Activated CD4-positive, alpha-beta T cell treated with anti-CD3 and anti-CD28 coated beads for 4 hours (primary cell): Measurements from ENCODE around the gene TMEM178A.
"Not testable (repeated sequence)": the region's sequence is repeated elsewhere in the genome, so short reads cannot be mapped to it uniquely, and the experiment has no call there.

Experiments used
- DNase-seq, 2 donors: peaks; one replicate each; pipeline ENCODE4 v3.0.0-alpha.2; 2020

TMEM178A gene

DNA sequence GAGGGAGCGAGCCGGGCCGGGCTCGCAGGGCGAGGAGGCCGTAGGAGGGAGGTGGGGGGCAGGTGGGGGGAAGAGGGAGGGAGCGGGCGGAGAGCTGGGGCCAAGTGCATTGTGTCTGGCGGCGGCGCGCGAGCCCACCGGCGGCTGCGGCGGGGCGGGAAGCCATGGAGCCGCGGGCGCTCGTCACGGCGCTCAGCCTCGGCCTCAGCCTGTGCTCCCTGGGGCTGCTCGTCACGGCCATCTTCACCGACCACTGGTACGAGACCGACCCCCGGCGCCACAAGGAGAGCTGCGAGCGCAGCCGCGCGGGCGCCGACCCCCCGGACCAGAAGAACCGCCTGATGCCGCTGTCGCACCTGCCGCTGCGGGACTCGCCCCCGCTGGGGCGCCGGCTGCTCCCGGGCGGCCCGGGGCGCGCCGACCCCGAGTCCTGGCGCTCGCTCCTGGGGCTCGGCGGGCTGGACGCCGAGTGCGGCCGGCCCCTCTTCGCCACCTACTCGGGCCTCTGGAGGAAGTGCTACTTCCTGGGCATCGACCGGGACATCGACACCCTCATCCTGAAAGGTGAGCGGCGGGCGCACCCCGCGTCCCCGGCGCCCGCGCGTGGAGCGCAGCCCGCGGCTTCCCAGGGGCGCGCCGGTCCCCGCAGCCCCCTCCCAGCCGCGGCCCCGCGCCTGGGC, at the start of gene TMEM178A:
Gene TMEM178A (plus strand): TSS at position 107 of the 680 bp plus-strand sequence. CDS start 58 bp downstream, at position 165.
- no peak for DNase-seq

DNA sequence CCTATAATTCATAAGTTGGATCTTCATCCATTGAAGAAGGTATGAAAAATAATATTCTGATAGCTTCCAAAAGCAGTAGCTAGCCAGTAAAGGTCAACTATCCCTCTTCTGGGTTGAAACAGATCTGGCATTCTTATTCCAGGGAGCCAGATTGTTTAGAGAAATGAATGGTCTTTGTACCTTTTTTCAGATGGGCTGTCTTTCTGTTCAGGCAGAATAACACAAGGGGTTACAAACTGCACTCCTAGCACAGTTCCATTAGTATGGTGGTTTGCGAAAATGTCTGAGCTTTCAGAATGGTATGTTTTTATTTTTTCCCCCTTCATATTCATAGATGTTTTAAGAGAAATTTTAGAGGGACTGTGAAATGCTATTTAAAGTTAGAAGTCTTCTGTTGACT, 47.5 kb upstream of the TMEM178A start:
- DNase-seq = no peak

DNA sequence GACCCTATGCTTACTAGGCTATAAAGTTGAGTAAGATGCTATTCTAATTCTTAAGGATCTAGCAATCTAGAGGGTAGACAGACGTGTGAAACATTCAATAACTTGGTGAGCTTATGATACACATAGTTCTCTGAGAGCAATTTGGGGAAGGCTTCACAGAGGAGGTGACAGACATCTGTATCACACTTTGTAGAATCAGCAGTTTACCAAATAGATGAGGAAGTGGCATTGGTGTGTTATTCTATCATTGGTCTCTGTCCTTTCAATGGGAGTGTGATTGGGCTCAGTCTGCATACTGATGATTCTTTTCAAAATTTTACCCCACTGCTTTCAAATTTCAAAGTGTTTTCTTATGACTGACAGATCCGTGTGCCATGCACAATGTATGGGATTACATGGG, 47.0 kb upstream of the TMEM178A start:
- no peak for DNase-seq

DNA sequence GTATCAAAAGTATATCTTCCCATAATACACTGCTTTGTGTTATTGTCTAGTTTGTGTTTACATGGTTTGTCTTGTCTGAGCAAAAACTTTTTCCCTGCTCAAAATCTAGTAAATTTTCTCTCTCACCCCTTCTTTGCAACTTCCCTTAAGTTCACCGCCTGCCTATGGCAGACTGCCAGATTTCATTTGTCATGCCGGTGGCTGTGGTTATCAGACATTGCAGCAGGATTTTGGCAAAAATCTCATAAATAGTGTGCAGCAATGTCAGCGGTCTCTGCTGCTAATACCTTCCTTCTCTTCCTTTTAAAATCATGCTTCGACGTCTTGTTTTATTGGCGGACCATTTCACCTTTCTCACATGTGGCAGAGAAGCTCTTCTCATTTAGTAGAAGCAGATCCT, 45.6 kb upstream of the TMEM178A start:
- no peak for DNase-seq

DNA sequence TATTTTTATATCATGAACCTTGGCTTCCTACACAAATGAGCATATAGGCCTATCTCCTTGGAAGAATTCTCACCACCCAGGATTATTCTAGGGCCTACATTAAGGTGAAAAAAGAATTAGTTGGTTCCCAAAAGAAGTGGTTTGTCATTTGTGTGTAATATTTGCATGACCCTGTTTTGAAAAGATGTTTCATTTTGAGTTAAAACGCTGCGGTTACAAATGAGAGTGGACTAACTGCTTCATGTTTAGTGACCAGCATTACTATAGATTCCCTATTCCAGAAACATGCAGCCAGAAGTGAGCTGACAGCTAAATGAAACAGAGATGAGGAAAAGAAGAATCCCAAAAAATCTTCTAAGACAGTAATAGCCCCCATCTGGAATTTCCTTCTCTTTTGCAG, 44.1 kb upstream of the TMEM178A start:
- DNase-seq = no peak

DNA sequence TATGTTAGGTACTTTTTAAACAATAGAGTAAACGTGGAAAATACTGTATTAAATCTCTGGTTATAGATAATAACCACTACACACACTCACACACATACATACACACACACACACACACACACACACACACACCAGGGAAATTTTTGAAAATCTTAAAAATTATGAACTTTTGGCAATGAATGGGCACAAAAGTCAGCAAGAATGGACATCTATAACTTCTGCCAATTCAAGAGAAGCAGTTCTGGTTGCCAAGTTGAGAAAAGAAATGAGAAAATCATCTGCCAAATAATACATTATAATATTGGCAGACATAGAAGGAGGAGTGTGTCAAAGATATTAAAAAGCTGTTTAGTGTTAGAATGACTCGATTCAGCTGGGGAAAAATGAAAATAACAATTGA, 42.9 kb upstream of the TMEM178A start:
- no peak for DNase-seq

DNA sequence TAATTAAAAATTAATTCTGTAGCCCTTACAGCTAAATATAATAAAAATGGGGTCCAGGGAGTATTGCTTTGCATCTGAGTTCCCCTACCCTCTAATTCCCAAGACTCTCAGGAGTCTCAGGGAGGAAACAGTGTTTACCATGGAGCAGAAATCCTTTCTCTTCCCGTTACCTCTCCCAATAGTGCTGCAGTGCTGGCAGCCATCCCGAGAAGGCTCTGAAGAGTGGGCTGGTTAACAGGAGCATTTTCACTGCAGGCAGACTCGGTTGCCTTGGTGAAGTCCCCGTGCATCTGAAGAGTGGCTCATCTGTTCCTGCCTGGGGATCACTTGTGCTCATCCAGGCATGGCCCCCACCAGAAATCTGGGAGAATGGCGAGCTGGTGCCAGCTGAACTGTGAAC, 41.8 kb upstream of the TMEM178A start:
- DNase-seq = no peak

DNA sequence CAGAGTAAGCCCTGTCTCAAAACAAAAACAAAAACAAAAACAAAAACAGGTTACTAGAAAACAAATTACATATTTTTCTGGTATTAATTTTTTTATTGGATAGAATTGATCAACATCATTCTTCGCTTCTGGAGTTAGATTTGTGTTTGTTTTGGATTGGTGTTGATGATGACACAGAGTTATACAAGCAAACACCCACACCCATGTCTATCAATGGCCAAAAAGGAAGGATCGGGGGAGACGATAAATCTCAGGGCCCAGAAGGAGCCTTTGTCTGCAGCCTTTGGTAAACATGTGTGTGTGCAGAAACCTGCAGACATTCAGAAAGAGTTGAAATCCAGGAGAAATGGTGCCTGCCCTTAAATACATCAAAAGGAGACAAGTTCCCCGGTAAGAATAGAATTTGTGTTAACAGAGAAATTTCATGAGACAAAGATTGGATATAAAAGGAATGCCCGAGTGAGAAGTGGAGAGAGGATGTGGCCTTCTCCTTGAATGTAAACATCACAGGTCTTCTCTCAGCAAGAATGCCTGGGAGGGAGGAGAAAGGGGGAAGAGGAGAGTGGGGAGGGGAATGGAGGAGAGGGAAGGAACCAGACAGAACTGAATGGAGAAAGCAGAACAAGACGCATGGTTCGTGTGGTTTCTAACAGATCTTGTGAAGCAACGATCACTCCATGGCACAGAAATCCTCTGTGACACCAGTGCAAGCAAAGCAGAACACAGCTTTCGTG, 40.4 kb upstream of the TMEM178A start:
- DNase-seq = no peak

DNA sequence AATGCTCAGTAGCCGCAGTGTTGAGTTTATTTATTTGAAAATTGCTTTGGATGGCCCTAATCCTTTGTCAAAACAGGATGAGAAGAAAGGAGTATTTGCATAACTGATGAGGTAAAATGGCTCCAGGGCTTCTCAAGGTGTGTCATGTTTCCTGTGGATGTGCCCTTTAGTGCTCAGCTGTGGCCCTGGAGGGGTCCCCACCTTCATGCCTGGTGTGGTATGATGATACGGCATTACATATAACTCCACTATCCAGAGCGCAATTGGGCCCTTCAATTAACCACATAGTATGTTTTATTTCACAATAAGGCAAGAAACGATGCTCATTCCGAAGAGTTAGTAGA, 39.8 kb upstream of the TMEM178A start:
- DNase-seq = no peak

DNA sequence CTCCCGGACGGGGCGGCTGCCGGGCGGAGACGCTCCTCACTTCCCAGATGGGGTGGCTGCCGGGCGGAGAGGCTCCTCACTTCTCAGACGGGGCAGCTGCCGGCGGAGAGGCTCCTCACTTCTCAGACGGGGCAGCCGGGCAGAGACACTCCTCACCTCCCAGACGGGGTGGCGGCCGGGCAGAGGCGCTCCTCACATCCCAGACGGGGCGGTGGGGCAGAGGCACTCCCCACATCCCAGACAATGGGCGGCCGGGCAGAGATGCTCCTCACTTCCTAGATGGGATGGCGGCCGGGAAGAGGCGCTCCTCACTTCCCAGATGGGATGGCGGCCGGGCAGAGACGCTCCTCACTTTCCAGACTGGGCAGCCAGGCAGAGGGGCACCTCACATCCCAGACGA, 37.4 kb upstream of the TMEM178A start:
- DNase-seq = not testable (repeated sequence)

DNA sequence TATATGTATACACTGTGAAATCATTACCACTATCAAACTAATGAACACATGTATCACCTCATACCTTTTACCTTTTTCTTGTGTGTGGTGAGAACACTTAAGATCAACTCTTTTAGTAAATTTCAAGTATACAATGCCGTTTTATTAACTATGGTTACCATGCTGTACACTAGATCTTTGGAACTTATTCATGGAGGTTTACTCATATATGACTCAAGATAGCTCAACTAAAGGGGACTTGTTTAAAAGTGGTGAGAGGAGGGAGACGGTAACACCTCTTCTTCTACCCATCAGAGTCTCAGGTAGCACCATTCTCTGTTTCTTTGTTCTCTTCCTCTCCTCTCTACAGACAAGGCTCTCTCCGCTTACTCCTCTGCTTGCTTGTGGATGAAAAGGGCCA, 36.1 kb upstream of the TMEM178A start:
- DNase-seq = no peak

DNA sequence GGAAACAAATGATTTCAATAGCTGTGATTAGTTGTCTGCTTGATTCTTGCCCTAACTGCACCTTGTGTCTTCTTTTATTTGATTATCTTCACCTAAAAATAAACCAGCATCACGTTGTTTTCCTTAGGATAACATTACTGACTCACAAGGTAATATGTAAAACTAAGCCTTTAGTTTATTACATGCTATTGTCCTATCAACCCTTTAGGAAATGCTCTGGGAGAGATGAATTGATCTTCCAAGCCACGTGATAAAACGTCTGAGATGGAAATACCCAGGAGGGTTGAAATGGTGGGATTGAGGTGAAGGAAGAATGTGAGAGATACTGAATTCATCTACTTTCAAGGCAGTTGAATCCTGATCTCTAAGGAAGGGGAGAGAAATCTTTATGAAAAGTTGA, 34.5 kb upstream of the TMEM178A start:
- no peak for DNase-seq

DNA sequence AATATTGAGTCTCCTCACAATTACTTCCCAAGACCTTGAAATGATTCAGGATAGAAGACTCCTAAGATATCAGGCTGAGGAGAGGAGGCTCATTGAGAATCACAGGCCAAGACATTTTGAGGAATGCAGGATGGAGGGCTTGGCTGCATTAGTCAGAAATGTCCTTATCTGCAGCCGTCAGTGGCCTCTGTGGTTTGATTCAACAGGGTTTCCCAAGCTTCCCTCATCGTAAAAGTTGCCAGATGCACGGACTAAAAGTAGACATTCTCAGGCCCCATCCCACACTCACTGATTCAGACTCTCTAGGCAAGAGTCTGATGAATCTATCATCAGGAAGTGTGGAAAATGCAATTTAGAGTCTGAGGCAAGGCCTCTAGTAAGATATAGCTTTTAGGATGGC, 34.0 kb upstream of the TMEM178A start:
- no peak for DNase-seq

DNA sequence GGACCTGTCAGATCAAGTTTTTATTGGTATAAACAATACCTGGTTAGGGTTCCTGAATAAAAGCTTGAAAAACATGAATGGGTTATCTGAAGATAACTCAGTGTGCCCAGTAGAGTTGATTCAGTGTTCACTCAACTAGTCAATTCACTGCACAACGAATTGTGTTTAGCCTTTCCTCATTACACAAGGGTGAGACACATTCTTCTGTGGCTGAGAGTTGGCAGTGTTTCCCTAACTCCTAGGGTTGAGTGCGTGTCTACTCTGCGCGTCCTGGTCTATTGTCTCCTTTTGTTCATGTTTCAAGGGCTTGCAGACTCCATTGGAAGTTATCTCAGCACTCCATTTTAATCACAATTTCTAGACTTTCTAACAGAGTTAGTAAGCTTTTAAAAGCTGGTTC, 32.8 kb upstream of the TMEM178A start:
- no peak for DNase-seq

DNA sequence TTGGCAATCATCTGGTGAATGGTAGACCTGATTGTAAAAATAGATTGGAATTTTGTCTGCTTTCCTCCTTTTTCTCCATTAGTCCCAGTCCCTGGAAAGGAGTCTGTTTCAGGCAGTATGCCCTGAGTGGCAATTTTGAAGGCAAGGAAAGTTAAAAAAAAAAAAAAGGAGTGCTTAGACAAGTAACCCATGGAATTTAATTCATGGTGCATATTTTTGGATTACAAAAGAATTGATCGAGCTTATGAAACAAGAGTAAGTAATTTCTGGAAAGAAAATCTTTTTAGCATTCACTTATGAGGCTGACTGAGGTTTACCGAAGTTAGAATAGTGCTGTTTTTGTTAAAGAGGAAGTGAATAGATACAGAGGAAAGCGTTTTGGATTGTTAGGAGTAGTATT, 29.4 kb upstream of the TMEM178A start:
- DNase-seq = no peak

DNA sequence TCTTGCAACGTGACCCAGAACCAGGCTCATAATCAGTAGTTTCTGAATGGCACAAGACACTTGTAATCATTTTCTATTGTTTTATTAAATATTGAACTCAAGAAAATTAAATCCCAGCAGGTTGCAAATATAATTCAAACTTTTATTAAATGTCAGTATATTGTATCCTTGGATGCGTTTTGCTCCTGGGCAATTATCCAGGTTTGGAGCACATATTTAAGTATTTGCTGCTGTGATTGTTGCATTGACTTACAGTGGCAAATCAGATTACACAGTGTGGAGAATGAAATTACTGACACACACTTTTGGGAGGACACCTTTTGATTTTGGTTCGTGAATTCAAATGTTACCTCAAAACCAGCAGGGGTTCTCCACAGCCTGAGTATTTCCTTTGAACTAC, 27.1 kb upstream of the TMEM178A start:
- no peak for DNase-seq

DNA sequence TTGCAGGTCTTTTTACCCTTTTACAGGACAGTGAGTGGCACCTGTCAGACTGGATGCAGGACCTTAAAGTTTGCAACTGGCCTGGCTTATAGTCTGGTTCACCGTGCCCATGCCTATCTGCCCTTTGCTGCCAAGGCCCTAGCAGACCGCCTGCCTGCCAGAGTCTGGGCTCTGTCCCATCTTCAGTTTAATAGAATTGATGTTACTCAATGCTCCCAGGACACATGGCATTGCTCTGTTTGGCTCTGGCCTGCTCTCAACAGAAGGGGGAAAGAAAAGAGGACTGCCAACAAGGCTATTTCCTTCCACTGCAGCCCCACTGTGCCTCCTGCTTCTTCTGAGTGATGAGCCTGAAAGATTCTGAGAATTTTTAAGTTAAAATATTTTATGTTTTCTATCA, 25.6 kb upstream of the TMEM178A start:
- DNase-seq = no peak

DNA sequence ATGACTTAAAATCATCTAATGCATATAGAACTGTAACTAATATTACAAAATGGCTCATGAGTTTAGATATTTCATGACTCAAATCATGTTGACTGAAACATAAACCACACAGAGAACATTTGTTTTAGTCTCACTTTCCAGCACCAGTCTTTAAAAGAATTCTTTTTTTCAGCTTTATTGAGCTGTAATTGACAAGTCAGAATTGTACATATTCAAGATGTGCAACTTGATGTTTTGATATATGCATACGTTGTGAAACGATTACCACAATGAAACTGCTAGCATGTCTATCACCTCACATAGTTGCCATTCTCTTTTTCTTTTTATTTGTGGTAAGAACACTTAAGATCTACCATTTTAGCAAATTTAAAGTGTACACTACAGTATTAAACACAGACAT, 25.0 kb upstream of the TMEM178A start:
- DNase-seq = no peak

DNA sequence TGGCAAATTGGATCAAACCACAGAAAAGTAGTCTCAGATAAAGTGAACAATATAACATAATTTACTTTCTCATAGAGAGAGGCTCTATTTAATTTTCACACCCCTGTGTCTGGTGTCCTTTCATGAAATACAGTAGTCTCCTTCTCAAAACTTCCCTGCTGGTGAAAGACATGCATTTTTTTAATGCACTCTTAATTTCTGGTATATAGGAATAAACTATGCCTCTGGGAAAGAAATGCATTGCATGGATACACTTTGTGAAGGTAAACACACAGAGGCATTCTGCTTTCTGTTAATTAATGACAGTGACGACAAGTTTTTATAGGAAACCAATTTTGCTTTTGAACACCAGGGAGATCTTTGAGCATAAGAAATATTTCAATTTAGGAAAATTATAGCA, 24.1 kb upstream of the TMEM178A start:
- no peak for DNase-seq

DNA sequence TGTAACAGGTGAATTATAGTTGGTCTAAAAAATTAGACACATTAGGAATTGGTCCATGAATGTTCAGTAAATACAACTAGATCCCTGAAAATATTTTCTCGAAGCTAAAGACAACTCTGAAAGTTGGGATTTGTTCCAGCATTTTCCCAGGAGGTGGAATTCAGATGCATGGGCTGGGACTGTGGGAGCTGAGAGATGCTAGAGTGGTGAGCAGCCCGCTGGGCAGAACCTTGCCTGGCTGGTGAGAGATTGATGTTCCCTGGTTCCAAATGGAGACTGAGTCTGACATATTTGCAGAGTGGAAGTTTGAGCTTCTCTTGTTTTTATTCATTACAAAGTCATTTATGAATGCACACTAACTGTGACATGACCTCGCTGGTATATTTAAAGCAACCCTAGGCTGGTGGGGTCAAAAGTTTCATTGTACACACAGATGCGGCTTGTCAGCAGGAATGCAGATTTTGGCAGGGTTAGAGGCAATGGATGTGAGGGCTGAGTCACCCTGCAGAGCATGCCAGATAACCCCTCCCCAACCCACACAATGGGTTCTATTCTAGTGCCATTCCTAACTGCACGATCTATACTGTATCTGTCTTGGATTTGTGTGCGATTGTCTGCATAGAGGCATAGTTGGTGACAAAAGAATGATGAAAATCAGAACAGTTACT, 23.5 kb upstream of the TMEM178A start:
- no peak for DNase-seq

DNA sequence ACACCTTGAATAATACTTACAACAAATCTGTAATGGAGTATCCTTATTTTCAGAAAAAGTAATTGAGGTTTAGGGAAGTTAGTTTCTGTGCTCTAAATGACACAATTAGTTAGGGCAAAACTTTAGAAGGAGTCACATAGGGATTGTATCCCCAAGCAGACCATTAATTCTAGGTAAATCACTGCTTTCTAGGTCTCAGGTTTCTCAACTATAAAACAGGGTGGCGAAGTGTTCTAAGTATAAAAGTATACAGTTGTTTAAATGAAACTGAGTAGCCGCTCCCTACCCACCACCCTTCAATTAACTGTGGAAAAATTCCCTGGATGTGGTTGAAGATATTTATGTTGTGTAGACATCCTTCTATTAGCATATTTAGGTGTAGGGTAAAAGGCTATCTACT, 19.9 kb upstream of the TMEM178A start:
- no peak for DNase-seq

DNA sequence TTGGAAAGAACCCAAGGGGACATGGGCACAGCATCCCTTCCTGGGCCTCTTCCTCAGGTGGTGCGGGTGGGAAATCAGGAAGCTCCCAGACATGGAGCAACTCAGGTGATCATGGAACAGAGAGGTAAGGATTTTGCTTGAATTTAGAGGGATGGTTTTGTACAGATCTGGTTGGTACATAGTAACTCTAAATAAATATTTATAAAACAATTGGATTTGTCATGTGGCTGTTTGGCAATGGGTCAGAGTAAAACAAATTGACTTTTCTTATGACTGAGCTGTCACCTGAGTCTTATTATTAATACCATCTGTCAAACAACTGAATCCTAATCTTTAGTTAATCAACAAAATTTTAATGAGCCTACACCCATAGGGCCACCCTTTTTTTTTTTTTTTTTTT, 19.4 kb upstream of the TMEM178A start:
- no peak for DNase-seq

DNA sequence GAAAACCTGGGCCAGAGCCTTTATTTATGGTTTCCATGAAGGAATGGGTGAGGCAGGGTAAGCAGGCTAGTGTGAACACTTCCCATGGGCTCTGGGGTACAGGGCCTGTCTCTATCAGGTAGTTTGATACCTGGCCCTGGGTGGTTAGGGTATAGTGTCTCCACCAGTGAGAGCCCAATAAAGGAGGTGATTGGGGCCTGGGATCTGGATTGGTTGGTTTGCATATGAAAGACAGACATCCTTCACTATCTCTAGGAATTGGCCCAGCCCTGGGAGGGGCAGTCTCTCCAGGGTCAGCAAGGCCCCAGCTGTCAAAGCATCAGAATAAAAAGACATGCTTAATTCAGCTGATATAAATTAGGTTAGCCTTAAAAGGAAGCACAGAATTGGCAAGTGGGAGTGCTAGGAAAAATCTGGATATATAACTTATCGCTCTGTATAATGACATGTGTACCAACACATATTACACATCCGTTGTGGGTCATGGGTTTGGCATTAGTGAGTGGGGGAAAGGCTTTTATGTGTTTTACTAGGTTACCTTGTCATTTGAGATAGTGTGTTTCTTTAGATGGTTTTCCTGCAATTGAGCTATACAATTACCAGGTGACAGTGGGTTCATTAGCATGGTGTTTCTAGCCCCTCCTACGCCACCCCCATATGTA, 18.5 kb upstream of the TMEM178A start:
- DNase-seq = no peak

DNA sequence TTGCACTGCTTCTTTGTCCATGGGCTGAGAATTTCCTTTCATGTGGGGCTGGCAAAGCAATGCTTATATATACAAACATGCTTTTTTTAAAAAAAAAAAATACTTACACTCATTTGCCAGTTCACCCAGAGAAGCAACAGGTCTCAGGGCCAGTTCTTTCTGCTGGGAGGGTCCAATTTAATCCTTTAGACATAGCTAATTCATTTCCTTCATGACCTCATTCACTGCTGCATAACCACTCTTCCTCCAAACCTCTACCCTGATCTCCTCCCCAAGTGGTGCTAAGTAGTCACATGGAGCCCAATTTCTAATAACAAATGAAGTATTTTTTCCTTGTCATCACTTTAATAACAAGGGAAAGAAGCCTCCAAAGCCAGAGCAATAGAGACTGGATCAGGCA, 17.1 kb upstream of the TMEM178A start:
- DNase-seq = no peak
